Lung (tissue), 12 donors: ENCODE data around the gene SAXO1. TPM values are rescaled to one million over a fixed set of nuclear protein-coding genes. Genes with fewer than 3 reads are reported as not detected.

Experiments
- ATAC-seq: fragments of 200-7000 bp; cut with Tn5 transposase; one replicate; pipeline ENCODE4 v1.9.1; 2020; ENCODE audit warnings: moderate number of reproducible peaks; ENCODE audit not compliant: insufficient read depth, low FRiP score
- DNase-seq, 3 donors: peaks; one replicate each; pipeline ENCODE4 v3.0.0-alpha.2; 2013 to 2017
- H3K27ac ChIP-seq, 2 donors: one replicate each; pipeline ENCODE4 v1.5.1; 2013; ENCODE audit warnings: mild to moderate bottlenecking in 2 of 2, moderate library complexity in 2 of 2, control low read depth in 1 of 2, inconsistent platforms in 1 of 2, low read depth in 1 of 2, low read length in 1 of 2
- H3K27me3 ChIP-seq, 3 donors: one replicate each; pipeline ENCODE4 v1.5.1; 2013; ENCODE audit warnings: low read length in 2 of 3; ENCODE audit not compliant: control insufficient read depth in 3 of 3, insufficient read depth in 3 of 3
- H3K36me3 ChIP-seq, 4 donors: one replicate each; pipeline ENCODE4 v1.5.1; 2013; ENCODE audit warnings: low read length in 4 of 4, mild to moderate bottlenecking in 1 of 4, moderate library complexity in 1 of 4; ENCODE audit not compliant: control insufficient read depth in 4 of 4, insufficient read depth in 4 of 4
- H3K4me1 ChIP-seq, 5 donors: one replicate each; pipeline ENCODE4 v1.5.1; 2013; ENCODE audit warnings: low read length in 5 of 5, mild to moderate bottlenecking in 2 of 5, moderate library complexity in 1 of 5; ENCODE audit not compliant: control insufficient read depth in 5 of 5, insufficient read depth in 5 of 5
- H3K4me3 ChIP-seq: one replicate; pipeline ENCODE4 v1.5.1; 2013; ENCODE audit warnings: mild to moderate bottlenecking, control low read depth, moderate library complexity
- H3K9ac ChIP-seq, 2 donors: one replicate each; pipeline ENCODE4 v1.5.1; 2013; ENCODE audit warnings: low read length in 2 of 2, control low read depth in 1 of 2; ENCODE audit not compliant: insufficient read depth in 1 of 2
- H3K9me3 ChIP-seq, 4 donors: one replicate each; pipeline ENCODE4 v1.5.1; 2013; ENCODE audit warnings: low read length in 3 of 4, mild to moderate bottlenecking in 1 of 4, moderate library complexity in 1 of 4; ENCODE audit not compliant: control insufficient read depth in 4 of 4, insufficient read depth in 3 of 4
- CTCF ChIP-seq: IDR thresholded peaks from 2 replicates; pipeline ENCODE4 v1.5.1; 2012; ENCODE audit warnings: mild to moderate bottlenecking; ENCODE audit errors: control extremely low read depth, extremely low read depth
- WGBS, 2 donors: extraction: QIAGEN DNeasy Blood & Tissue Kit; methylation state at CpG; one replicate each; pipeline ENCODE4 v1.1.7; 2013; 5-methylcytosine and 5-hydroxymethylcytosine counted together
- polyA plus RNA-seq, 2 donors: library from polyadenylated mRNA; stranded (reverse); fragments of 200-250 nt; gene quantifications; one replicate each; pipeline ENCODE4 v1.2.1, GENCODE V29; 2013
- total RNA-seq, 2 donors: library from RNA; depleted of rRNA in 1 of 2; stranded (reverse); fragments of >200 nt in 1 of 2; gene quantifications; one replicate each; pipeline ENCODE4 v1.2.1, GENCODE V29; 2014 to 2021
- donor health status: control.
- donor health status: control.
- donor health status: Bipolar disorder and iron deficiency.
- donor health status: healthy.
- donor health status: DM: yes; HTN: yes; CAD: no.

Gene SAXO1
- total and polyA plus RNA-seq, 4 donors = 0.02 to 0.54 (median 0.21) TPM

GRCh38 chr9:18910916-18911315 lies 122.1 kb downstream of the SAXO1 start:
- WGBS, 2 donors = 24 to 31% methylated on average over 6 of the region's 6 CpGs

DNA sequence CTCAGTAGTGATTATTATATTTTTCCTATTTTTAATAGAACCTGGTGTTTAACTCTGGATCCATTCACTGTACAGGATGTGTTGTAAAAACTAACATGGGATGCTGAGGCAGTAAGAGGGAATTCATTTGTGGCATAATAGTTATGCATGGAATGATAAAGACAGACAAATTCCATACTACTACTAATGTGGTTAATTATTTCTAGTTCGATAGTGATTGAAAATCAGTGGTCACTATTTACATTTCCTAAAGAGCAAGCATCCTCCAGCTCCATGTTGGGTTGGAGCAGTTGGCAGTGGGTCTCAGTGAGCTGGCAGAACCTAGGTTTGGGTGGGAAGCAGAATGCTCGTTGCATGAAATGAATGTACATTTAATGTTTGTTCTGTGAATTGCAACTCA lies 122.6 kb downstream of the SAXO1 start:
- peaks cover 0 to 2% (median 0%) of the 10 kb centered on the region in 4 donors for H3K9me3 ChIP-seq
- H3K36me3 ChIP-seq = no peaks in the 10 kb centered on the region
- H3K27me3 ChIP-seq = no peaks in the 10 kb centered on the region
- peaks cover 0 to 28% (median 11%) of the 10 kb centered on the region in 5 donors for H3K4me1 ChIP-seq
- TF ChIP-seq CTCF = no peak
- no peak overlapping the region for H3K27ac ChIP-seq
- no peak overlapping the region for H3K9ac ChIP-seq
- no peak for ATAC-seq
- no peak overlapping the region for H3K4me3 ChIP-seq
- no peak for DNase-seq
- 49 to 67% methylated on average over 2 of the region's 2 CpGs for WGBS, 2 donors

More at GRCh38 chr9:18910916-18911315, 122.1 kb downstream of the SAXO1 start:
- TF ChIP-seq CTCF = no peak
- Histone ChIP-seq H3K9ac (no peak overlapping the region), H3K27ac (no peak overlapping the region), H3K36me3 (no peaks in the 10 kb centered on the region), H3K9me3 (peaks cover 0 to 2% (median 0%) of the 10 kb centered on the region in 4 donors), H3K27me3 (no peaks in the 10 kb centered on the region), H3K4me1 (peaks cover 0 to 28% (median 11%) of the 10 kb centered on the region in 5 donors), H3K4me3 (no peak overlapping the region)
- peak; percentile 65 to 88 (median 76) for DNase-seq
- no peak for ATAC-seq

DNA sequence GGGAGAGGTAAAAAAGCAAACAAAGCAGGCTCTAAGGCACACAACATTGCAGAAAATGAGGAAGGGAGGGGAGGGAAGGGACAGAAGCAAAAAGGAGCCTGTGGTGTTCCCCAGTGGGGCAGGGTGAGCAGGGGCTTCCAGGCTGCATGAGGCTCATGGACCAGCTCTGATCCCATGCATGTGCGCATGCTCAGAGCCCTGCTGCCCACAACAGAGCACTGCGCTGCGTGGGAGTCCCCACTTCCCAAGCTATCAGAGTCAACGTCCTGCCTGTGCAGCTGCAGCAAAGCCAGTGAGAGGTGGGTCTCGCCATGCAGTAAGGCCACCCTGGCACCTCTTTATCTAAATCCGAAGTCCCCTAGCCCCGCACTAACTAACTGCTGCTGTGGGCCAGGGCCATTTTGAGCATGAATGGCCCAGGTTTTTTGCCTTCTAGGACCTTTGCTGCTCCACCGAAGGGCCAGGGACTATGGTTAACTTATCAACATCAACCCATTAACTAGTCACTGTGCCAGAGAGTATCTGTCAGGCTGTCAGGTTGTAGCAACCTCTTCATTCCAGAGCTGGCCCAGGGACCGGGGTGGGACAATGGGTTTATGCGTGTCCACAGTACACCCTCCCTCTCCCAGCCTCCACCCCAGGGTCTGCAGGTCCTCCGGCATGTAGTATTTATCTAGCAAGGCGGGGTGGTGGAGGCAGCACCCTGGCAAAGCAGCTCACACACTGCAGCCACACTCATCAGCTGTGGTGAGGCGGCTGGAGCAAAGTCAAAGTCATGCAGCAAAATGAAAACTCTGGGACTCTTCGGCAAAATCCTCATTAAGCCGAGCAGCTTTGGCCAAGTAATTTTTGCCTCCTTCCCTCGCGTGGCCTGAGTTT lies 123.6 kb downstream of the SAXO1 start:
- Histone ChIP-seq H3K27me3 (no peaks in the 10 kb centered on the region), H3K27ac (no peak overlapping the region), H3K9ac (peak overlapping the region in 1 of 2 donors; percentile 7), H3K9me3 (peaks cover 0 to 2% (median 0%) of the 10 kb centered on the region in 4 donors), H3K4me1 (peaks cover 0 to 28% (median 11%) of the 10 kb centered on the region in 5 donors), H3K4me3 (no peak overlapping the region), H3K36me3 (no peaks in the 10 kb centered on the region)
- WGBS, 2 donors = 88 to 91% methylated on average over 17 of the region's 17 CpGs
- no peak for TF ChIP-seq CTCF
- no peak for ATAC-seq
- DNase-seq = peak in 1 of 3 donors; percentile 19
